OCI-LY3 (cell line): ENCODE results near the gene IMPG2.

Source experiments
- H2AFZ ChIP-seq: fragments of 200-600, 300-600 bp; shearing (Covaris generic); 2 replicates; pipeline ENCODE4 v1.6.0; 2014; ENCODE audit warnings: antibody characterized with exemption, low read depth, low read length
- H3K27ac ChIP-seq: fragments of 200-600, 300-600 bp; sonication (generic); 2 replicates; pipeline ENCODE4 v1.5.1; 2014; ENCODE audit warnings: mild to moderate bottlenecking, low read length, moderate library complexity, mixed read lengths
- H3K27me3 ChIP-seq: fragments of 200-600, 300-600 bp; sonication (generic); 2 replicates; pipeline ENCODE4 v1.6.1; 2014; ENCODE audit warnings: low read depth, low read length, mixed read lengths
- H3K36me3 ChIP-seq: fragments of 200-600, 300-600 bp; sonication (generic); replicated peaks from 2 replicates; pipeline ENCODE3; 2014; ENCODE audit warnings: low read depth, low read length, mixed read lengths
- H3K4me1 ChIP-seq: fragments of 300-600, 200-600 bp; sonication (generic); 2 replicates; pipeline ENCODE4 v1.6.1; 2014; ENCODE audit warnings: low read length, mixed read lengths
- H3K4me2 ChIP-seq: fragments of 200-600, 300-600 bp; sonication (generic); 2 replicates; pipeline ENCODE4 v1.6.1; 2014; ENCODE audit warnings: low read length, mixed read lengths
- H3K4me3 ChIP-seq: fragments of 300-600, 200-600 bp; sonication (generic); 2 replicates; pipeline ENCODE4 v1.5.1; 2014; ENCODE audit warnings: antibody characterized with exemption, mild to moderate bottlenecking, low read length, moderate library complexity
- H3K79me2 ChIP-seq: fragments of 300-600, 200-600 bp; shearing (Covaris generic); 2 replicates; pipeline ENCODE4 v1.6.1; 2014; ENCODE audit warnings: mild to moderate bottlenecking, low read length, mixed read lengths
- H3K9ac ChIP-seq: fragments of 300-600, 200-600 bp; shearing (Covaris generic); 2 replicates; pipeline ENCODE4 v1.6.0; 2014; ENCODE audit warnings: mild to moderate bottlenecking, low read length, moderate library complexity
- H3K9me3 ChIP-seq: fragments of 200-600, 300-600 bp; shearing (Covaris generic); 2 replicates; pipeline ENCODE4 v1.6.1; 2014; ENCODE audit warnings: low read length, mixed read lengths; ENCODE audit not compliant: insufficient read depth
- H4K20me1 ChIP-seq: fragments of 200-600, 300-600 bp; sonication (generic); 2 replicates; pipeline ENCODE4 v1.6.1; 2016; ENCODE audit warnings: low read length, mixed read lengths; ENCODE audit not compliant: insufficient read depth
- CTCF ChIP-seq: fragments of 200-600, 300-600 bp; sonication (generic); IDR thresholded peaks from 2 replicates; pipeline ENCODE4 v1.5.1; 2014; ENCODE audit warnings: antibody characterized with exemption, low read length, low read depth
- EZH2phosphoT487 ChIP-seq: fragments of 200-600 bp; shearing (Covaris generic); IDR thresholded peaks from 2 replicates; pipeline ENCODE4 v1.6.1; 2018; ENCODE audit warnings: antibody characterized with exemption, mixed run types, low read depth

IMPG2 gene

GRCh38 chr3:101271728-101272127 is 48.6 kb downstream of the IMPG2 start:
- Histone ChIP-seq H3K27me3 (no peaks in the 10 kb centered on the region), H3K79me2 (no peaks in the 10 kb centered on the region), H3K4me1 (no peaks in the 10 kb centered on the region), H3K9ac (no peak overlapping the region), H4K20me1 (no peaks in the 10 kb centered on the region), H3K4me2 (no peak overlapping the region), H3K27ac (no peak overlapping the region), H2AFZ (no peak overlapping the region), H3K36me3 (no peaks in the 10 kb centered on the region), H3K4me3 (no peak overlapping the region), H3K9me3 (no peaks in the 10 kb centered on the region)
- TF ChIP-seq CTCF (no peak), EZH2phosphoT487 (no peak)

- Histone ChIP-seq H2AFZ (no peak overlapping the region), H3K4me2 (no peak overlapping the region), H3K4me3 (no peak overlapping the region), H3K36me3 (no peaks in the 10 kb centered on the region), H3K9me3 (no peaks in the 10 kb centered on the region), H3K4me1 (no peaks in the 10 kb centered on the region), H3K9ac (no peak overlapping the region), H3K27me3 (no peaks in the 10 kb centered on the region), H3K27ac (no peak overlapping the region), H4K20me1 (no peaks in the 10 kb centered on the region), H3K79me2 (no peaks in the 10 kb centered on the region)
- TF ChIP-seq CTCF (no peak), EZH2phosphoT487 (no peak)
Measured at GRCh38 chr3:101270149-101270548, 50.2 kb downstream of the IMPG2 start.

DNA sequence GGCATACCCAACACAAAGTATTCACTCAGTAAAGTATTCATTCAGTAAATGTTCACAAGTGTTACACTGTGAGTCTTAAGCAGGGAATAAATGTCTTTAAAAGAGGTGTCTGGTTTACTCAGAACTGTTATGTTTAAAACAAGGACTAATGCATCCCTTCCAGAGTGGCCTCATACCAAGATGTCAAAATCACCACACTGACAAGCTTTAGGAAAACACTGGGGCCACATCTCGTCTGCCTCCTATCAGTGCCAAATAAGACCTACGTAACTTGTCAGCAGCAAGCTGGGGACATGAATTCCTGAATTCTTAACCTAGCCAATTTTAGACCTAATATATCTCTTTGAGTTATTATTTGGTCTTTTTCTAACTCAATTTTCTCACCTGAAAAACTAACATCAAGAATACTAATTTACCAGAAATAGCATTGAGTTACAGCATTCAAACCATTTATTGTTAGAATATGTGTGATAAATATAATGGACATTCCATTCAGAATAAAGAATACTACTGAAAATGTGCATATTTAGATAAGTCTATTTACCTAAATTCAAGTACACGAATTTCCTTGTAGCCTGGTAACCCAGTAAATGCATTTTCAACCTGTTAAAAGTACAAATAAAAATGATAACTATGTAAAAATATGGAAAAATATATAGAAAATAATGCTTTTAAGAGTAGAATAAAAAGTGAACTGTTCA is 51.3 kb downstream of the IMPG2 start:
- H3K4me2 ChIP-seq: no peak overlapping the region
- H3K27ac ChIP-seq: no peak overlapping the region
- H3K4me3 ChIP-seq: no peak overlapping the region
- H3K27me3 ChIP-seq: no peaks in the 10 kb centered on the region
- H3K36me3 ChIP-seq: no peaks in the 10 kb centered on the region
- H4K20me1 ChIP-seq: no peaks in the 10 kb centered on the region
- no peaks in the 10 kb centered on the region for H3K4me1 ChIP-seq
- H3K79me2 ChIP-seq: no peaks in the 10 kb centered on the region
- no peak for TF ChIP-seq EZH2phosphoT487
- no peak for TF ChIP-seq CTCF
- no peak overlapping the region for H3K9ac ChIP-seq
- no peak overlapping the region for H2AFZ ChIP-seq
- H3K9me3 ChIP-seq: no peaks in the 10 kb centered on the region

DNA sequence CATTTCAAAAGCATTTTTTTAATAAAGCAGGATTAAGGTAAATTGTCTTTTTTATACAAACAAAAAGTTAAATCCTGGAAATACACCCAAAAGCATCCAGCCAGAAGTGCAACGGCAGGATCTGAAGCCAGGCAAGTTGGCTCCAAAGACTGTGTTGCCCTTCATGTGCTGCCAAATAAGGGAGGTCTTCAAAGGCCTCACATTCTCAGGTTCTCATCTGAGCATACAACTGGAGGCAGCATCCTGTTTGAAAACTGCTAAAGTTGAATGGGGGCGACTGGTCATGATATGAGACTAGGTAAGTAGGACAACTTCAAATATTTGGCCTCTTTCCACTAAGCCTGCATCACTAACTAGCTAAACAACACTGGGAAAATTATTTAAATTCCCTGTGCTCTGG is 52.2 kb downstream of the IMPG2 start:
- Histone ChIP-seq H2AFZ (no peak overlapping the region), H3K4me1 (no peaks in the 10 kb centered on the region), H3K9me3 (no peaks in the 10 kb centered on the region), H3K4me2 (no peak overlapping the region), H3K27me3 (no peaks in the 10 kb centered on the region), H3K4me3 (no peak overlapping the region), H3K9ac (no peak overlapping the region), H3K79me2 (no peaks in the 10 kb centered on the region), H4K20me1 (no peaks in the 10 kb centered on the region), H3K27ac (no peak overlapping the region), H3K36me3 (no peaks in the 10 kb centered on the region)
- TF ChIP-seq EZH2phosphoT487 (no peak), CTCF (no peak)
